GM08714 (cell line): ENCODE data around the gene SLC9A3.
A peak's percentile ranks its signal among the peaks of the same experiment; 100 is the strongest.

Experiments
- H3K4me3 ChIP-seq: fragments of 200-500 bp; sonication (Bioruptor generic); 2 replicates; pipeline ENCODE4 v1.5.1; 2014; ENCODE audit warnings: mild to moderate bottlenecking, low read length, inconsistent platforms
- ZNF274 ChIP-seq: IDR thresholded peaks from 2 replicates; pipeline ENCODE4 v1.6.1; 2012; ENCODE audit warnings: mild to moderate bottlenecking, low read depth, low read length

SLC9A3 gene

DNA sequence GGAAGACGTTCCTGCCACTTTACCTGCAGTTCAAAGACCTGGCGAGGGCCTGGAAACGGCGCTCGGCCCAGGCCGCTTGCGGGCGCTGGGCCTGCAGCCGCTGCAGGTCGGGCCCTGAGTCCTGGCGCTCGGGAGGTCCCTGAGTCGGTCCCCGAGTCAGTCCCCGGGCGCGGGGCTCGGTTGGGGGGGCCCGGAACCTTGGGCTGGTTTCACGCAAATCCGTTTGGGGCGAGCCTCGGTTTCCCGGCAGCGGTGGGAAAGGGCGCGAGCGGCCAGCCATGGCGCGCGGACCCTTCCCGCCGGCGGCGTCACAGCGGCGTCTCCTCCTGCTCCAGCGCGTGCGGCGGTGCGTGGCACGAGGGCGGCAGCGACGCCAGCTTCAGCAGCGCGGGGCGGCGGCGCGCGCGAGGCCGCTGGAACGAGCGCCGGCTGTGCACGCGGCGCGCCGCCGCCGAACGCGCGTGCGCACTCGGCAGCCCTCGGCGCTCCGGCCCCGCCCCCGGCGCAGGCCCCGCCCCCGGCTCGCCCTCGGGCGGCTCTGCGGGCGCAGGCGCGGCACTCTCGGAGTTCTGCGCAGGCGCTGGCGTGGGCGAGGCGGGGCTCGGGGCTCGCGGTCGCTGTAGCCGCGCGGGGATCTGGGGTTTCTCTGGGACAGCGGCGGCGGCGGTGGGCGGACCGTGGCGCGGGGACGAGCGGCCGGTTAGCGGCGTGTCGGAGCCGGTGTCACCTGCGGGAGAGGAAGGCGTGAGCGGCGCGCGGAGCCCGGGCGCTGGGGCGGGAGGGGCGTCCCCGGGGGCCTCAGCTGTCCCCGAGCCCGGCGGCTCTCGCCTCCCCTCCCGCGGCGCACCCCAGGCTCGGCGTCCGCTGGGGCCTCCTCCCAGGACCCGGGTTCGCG, 51.3 kb downstream of the SLC9A3 start:
- no peak for TF ChIP-seq ZNF274
- peak overlapping the region; percentile 77 for H3K4me3 ChIP-seq

DNA sequence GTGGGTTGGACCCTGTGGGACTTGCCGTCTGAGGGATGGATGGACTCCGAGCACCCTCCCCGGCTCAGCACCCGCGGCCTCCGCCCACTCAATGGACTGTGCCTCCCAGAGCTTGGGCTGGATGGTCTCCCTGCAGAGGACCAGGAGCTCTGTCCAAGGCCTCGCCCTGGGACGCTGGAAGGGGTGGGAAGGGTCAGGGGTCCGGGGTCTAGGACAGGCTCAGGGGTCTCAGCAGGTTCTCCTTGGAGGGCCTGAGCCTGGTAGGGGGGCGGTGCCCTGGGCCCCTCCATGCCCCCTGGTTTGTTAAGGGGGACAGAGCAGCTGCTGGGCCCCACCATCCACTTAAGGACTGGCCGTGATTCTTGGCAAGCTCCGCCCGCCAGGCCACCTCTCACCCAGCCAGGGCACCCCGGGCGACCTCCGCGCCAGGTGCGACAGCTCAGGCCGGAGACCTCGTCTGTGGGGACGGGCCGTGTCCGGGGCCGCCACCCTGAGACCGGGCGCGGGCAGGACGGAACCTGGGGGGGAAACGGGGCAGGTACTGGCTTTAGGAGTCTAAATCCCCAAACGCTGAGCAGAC, 52.1 kb downstream of the SLC9A3 start:
- no peak for TF ChIP-seq ZNF274
- peak overlapping the region; percentile 67 for H3K4me3 ChIP-seq

DNA sequence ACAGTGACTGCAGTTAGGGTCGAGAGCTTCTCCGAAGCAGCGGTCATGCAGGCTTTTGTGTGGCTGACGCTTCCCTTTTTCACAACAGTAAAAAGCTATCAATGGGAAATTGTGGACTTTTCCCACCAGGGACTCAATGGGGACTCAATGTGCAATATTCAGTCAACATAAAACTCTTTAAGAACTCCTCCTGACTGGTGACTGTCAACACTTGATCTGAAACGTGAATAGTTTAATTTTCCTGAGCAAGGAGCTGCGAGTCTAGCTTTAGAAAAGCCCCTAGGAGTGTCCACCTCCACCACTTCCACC, 52.5 kb downstream of the SLC9A3 start:
- peak overlapping the region; percentile 67 for H3K4me3 ChIP-seq
- TF ChIP-seq ZNF274, result no peak

DNA sequence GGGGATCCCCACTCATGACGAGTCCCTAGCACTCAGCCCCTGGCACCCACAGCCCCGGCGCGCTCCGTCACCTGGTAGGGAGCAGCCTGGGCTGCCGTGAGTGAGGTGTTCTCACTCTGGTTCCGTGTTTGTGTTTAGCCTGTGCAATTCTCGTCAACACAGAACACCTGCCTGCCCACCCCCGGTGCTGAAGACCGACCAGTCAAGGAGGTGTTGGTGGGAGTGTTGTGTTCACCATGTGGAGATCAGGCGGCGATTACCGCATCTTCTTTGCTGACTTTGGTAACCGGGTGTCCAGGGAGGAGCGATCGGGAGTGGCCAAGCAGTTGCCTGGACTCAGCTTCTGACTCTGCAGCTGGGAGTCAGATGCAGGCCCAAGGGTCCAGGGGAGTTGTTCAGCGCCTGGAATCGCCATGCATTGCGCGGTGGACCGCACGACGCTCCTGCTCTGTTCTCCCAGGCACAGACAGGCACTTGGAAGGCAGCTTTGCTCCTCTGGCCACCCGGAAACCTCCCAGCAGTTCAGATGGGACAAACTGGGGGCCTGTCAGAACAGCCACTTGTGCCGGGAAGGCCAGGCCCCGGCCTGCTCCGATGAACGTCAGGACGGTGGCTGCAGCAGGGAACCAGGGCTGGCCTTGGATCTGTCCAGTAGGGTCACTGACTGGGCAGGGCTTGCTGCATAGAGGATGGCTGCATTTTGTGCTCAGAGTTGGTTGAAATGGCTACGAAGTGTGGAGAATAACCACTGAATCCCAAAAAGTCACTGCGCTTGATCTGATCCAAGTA, 53.1 kb downstream of the SLC9A3 start:
- H3K4me3 ChIP-seq, result peak overlapping the region; percentile 67; the same call in 1 of the 2 replicates

DNA sequence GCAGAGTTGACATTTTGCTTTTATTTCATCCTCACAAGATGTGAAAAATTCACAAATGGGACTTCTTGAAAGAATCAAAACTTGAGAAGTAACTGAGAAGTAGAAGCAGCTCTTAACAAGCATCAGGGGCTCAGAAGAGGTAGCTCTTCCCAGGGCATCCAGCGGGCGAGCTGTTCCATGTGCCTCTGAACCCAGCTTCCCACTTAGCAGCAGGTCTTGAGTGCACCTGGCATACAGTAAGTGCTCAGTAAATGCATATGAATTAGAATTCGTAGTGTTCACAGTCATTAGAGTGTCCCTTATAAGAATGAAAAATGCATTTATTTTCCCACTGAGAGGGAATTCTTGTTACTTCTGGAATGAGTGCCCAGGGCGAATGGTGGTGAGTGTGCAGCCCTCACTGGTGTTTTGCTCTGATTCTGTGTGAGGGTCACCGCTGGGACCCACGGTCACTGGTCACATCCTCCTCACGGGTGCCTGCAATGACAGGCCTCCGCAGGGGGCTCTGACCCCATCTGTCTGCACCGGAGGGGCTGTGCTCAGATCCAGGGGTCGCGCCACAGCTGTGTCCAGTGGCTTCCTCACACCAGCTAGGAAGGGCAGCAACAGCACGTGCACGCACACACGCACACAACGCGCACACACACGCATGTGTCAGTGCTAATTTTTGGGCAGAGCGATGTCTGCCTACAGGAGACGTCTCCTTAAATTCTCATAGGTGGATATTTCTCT, 54.3 kb downstream of the SLC9A3 start:
- TF ChIP-seq ZNF274, result no peak
- no peak overlapping the region for H3K4me3 ChIP-seq

More for the DNA sequence above, 53.1 kb downstream of the SLC9A3 start:
- no peak for TF ChIP-seq ZNF274

DNA sequence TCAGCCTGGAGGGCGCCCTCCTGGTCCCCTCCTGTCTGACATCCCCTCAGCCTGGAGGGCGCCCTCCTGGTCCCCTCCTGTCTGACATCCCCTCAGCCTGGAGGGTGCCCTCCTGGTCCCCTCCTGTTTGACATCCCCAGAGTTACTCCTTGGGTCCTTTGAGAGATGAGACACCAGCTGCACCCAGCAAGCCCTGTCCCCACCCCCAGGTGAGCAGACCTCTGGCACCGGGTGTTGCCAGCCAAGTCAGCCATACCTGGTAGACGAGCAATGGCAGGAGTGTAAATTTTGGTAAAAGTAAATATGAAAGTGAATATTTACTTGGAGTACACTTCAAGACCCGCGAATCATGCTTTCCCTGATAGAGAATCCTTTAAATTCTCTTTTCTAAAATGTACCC, 55.8 kb downstream of the SLC9A3 start:
- no peak overlapping the region for H3K4me3 ChIP-seq
- TF ChIP-seq ZNF274, result no peak

DNA sequence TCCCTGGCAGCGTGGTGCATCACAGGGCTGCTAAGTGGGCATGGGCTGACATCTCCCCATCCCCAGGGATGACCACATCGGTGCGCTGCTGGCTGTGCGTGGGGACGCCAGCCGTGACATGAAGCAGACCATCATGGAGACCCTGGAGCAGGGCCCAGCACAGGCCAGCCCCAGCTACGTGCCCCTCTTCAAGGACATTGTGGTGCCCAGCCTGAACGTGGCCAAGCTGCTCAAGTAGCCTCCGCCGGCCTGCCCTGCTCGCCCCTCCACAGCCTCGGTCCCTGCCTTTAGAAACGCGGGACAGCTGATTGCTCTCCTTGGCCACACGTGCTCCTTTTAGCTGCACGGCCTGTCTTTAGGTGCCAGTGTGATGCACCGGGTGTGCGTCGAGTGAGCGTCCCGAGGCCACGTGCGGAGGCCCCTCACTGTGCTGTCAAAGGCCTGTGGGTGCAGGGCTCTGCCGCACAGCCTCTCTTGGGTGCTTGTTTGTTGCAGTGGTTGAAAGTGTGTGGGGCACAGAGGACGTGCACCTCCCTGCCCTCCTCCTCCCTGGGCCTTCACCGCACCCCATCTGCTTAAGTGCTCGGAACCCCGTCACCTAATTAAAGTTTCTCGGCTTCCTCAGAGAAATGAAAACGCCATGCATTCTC, 57.5 kb downstream of the SLC9A3 start:
- no peak for TF ChIP-seq ZNF274
- no peak overlapping the region for H3K4me3 ChIP-seq

DNA sequence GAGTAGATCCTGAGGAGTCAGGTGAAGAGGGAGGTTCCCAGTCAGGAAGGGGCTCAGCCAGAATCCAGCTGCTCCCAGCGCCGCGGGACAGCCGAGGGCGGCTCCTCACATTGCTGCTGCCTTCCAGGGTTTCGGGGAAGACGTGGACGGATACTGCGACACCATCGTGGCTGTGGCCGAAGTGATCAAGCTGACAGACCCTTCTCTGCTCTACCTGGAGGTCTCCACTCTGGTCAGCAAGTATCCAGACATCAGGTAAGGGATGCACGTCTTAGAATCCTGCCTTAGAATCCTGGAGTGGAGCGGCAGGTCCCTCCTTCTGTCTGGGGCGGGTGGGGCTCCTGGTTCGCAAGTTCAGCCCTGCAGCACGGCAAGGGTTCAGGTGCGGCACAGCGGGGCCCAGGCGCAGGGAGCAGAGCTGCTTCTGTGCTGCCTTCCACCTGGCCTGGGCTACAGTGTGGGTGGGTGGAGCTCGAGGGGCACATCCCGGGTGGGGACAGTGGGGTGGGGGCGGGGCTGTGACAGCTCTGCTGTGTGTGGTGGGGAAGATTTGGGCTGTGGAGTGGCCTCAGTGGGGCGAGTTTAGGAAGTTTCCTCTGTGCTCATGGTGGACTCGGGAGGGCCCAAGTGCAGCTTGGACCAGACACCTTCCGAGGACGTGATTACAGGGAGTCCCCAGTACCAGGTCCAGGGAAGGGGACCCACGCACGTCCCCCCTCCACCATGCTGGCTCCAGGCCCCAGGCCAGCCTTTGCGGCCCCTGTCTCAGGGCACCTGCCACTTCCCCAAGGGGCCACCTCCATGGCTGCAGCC, 58.5 kb downstream of the SLC9A3 start:
- peak overlapping the region; percentile 17; the same call in 1 of the 2 replicates for H3K4me3 ChIP-seq
- no peak for TF ChIP-seq ZNF274

DNA sequence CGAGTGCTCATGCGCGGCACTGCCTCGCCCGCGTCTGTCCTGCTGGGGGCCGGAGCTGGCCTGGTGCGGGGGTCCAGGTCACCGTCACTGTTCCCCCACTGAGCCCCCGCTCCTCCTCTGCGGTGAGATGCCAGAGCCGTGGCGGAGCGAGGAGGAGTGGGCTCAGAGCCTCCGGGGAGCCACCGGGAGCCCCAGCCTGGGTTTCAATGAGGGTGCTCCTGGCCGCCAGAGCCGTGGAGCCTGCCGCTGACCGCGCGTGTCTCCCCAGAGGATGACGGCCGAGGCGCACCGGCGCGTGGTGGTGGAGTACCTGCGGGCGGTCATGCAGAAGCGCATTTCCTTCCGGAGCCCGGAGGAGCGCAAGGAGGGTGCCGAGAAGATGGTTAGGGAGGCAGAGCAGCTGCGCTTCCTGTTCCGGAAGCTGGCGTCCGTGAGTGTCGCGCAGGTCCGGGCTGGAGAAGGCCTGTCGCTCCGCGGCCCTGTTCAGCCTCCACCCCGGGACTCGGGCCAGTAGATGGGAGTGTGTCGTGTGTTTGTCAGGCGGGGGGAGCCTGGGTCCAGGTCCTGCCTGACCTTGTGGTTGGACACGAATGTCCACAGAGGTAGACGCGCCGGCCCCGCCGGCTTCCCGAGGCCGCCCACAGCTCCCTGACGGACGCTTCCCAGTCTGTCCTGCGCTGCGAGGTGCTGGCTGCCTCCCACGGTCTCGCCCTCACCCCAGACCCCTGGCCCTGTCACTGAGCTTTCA, 59.2 kb downstream of the SLC9A3 start:
- TF ChIP-seq ZNF274, result no peak
- H3K4me3 ChIP-seq, result peak overlapping the region; percentile 17; the same call in 1 of the 2 replicates

DNA sequence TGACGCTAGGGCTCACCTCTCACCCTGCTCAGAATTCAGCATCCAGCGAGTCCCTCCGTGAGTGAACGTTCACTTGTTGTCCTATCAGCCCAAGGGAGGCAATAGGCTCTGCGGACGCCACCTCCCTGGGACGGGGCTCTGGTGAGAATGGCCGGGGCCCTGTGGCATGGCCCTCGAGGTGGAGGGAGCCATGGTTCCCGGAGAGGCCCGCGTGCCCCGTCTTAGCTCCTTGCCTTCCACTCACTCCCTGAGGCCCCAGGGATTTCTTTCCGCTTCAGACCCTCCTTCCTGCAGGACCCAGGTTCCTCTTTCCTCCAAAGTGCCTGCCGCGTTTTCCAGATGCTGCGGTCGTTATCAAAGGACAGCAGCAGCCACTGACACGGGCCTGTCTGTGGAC, 59.8 kb downstream of the SLC9A3 start:
- no peak for TF ChIP-seq ZNF274
- H3K4me3 ChIP-seq, result no peak overlapping the region; the same call in 1 of the 2 replicates

DNA sequence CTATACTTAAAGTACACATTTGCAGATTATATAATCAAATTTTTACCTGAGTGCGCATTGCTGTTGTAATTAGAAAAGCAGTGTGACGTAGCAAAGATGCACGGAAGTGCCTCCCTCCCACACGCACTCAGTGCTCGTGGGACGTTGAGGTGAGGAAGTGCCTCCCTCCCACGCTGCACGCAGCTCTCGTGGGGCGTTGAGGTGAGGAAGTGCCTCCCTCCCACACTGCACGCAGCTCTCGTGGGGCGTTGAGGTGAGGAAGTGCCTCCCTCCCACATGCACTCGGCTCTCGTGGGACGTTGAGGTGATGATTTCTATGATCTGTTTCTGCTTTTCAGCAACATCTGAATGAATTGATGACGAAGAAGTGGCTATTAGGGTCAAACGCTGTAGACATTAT, 60.3 kb downstream of the SLC9A3 start:
- no peak for TF ChIP-seq ZNF274
- H3K4me3 ChIP-seq, result no peak overlapping the region

DNA sequence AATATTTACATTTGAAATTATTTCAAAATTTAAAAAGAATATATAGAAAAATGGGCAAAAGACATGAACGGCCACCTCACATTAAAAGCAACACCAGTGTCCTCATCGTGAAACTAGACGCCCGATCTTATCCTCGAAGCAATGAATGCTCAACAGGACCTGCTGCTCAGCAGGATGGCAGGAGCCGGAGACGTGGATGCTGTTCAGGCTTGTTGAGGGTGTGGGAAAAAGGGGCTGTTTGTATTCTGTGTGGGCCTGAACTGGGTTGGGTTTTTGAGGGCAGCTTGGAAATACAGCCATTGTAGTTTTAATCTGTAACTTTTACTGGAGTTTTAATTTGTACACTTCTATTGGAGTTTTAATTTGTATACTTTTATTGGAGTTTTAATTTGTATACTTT, 60.9 kb downstream of the SLC9A3 start:
- no peak overlapping the region for H3K4me3 ChIP-seq
- TF ChIP-seq ZNF274, result no peak

DNA sequence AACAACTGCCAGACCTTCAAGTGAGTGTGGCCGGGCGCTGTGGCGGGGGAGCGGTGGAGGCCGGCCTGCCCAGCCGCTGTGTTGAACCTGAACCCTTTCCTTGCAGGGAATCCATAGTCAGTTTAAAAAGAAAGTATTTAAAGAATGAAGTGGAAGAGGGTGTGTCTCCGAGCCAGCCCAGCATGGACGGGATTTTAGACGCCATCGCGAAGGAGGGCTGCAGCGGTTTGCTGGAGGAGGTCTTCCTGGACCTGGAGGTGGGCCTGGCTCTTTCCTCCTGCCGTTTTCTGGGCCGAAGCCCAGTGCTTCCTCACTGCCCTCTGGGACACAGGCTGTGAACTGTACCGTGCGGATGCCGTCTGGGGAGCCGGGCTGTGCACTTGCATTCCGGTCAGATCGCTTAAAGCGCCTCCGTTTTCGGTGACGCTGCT, 62.2 kb downstream of the SLC9A3 start:
- no peak for TF ChIP-seq ZNF274

More for the DNA sequence above, 62.2 kb downstream of the SLC9A3 start:
- H3K4me3 ChIP-seq, result no peak overlapping the region
